HepG2 (cell line): ENCODE data around the gene HEXIM1. TPM values are rescaled to one million over a fixed set of nuclear protein-coding genes. Genes with fewer than 3 reads are reported as not detected.

Experiments
- ARID2 ChIP-seq: sonication (generic); formaldehyde crosslinking; IDR thresholded peaks from 2 replicates; pipeline ENCODE4 v1.8.1; 2022; ENCODE audit warnings: mild to moderate bottlenecking, missing genetic modification reagents, borderline replicate concordance
- GATA4 ChIP-seq: sonication (generic); IDR thresholded peaks from 2 replicates; pipeline ENCODE4 v1.6.1; 2016; ENCODE audit warnings: antibody characterized with exemption, low read depth, borderline replicate concordance
- NFATC3 ChIP-seq: sonication (generic); formaldehyde crosslinking; IDR thresholded peaks from 2 replicates; pipeline ENCODE4 v1.5.1; 2020; ENCODE audit warnings: mild to moderate bottlenecking, missing genetic modification reagents
- RBM22 ChIP-seq: fragments of 200-400 bp; formaldehyde crosslinking; optimal IDR thresholded peaks from 2 replicates; pipeline ENCODE3; 2017; ENCODE audit warnings: mild to moderate bottlenecking, low read length, moderate library complexity
- SMARCE1 ChIP-seq: fragments of 450-650 bp; IDR thresholded peaks from 2 replicates; pipeline ENCODE4 v1.6.1; 2017; ENCODE audit warnings: borderline replicate concordance
- TGIF2 ChIP-seq: IDR thresholded peaks from 2 replicates; pipeline ENCODE4 v1.6.1; 2016; ENCODE audit warnings: control low read depth, missing compliant biosample characterization
- THYN1 ChIP-seq: sonication (generic); formaldehyde crosslinking; IDR thresholded peaks from 2 replicates; pipeline ENCODE4 v1.8.1; 2023; ENCODE audit warnings: low read depth, mild to moderate bottlenecking, moderate library complexity, missing genetic modification reagents, borderline replicate concordance
- ZBTB1 ChIP-seq: sonication (generic); formaldehyde crosslinking; IDR thresholded peaks from 2 replicates; pipeline ENCODE4 v1.4.0; 2020; ENCODE audit warnings: missing genetic modification reagents, borderline replicate concordance
- ZFP41 ChIP-seq: sonication (generic); formaldehyde crosslinking; IDR thresholded peaks from 2 replicates; pipeline ENCODE4 v1.4.0; 2020; ENCODE audit warnings: mild to moderate bottlenecking, missing genetic modification reagents, borderline replicate concordance
- ZMAT3 ChIP-seq: sonication (generic); formaldehyde crosslinking; conservative IDR thresholded peaks from 2 replicates; pipeline ENCODE4 v1.7.0; 2021; ENCODE audit warnings: missing genetic modification reagents
- ZNF230 ChIP-seq: sonication (generic); formaldehyde crosslinking; IDR thresholded peaks from 2 replicates; pipeline ENCODE4 v1.4.0; 2020; ENCODE audit warnings: mild to moderate bottlenecking, missing genetic modification reagents
- ZNF598 ChIP-seq: sonication (generic); formaldehyde crosslinking; IDR thresholded peaks from 2 replicates; pipeline ENCODE4 v1.5.1; 2020; ENCODE audit warnings: mild to moderate bottlenecking, missing genetic modification reagents, borderline replicate concordance
- ZNF616 ChIP-seq: sonication (generic); formaldehyde crosslinking; IDR thresholded peaks from 2 replicates; pipeline ENCODE4 v1.5.0; 2020; ENCODE audit warnings: low read depth, mild to moderate bottlenecking, missing genetic modification reagents
- ZNF652 ChIP-seq: IDR thresholded peaks from 2 replicates; pipeline ENCODE4 v1.6.1; 2016; ENCODE audit warnings: low read depth, borderline replicate concordance
- polyA plus RNA-seq, 8 experiments: library from polyadenylated mRNA; depleted of rRNA in 3 of 8; stranded (reverse) in 7 of 8; unstranded in 1 of 8; fragments of >200 nt; fragmentation: Illumina TruSeq in 4 of 8; extraction: Trizol in 4 of 8; gene quantifications; 2 replicates each; pipeline versions ENCODE4 v1.2.1 to v1.2.3, GENCODE V29; 2011 to 2016; ENCODE audit warnings: low read depth in 4 of 8, missing spikeins in 1 of 8, mixed read lengths in 1 of 8; ENCODE audit not compliant: insufficient read depth in 1 of 8
- total RNA-seq, 5 experiments: library from RNA; depleted of rRNA; stranded (reverse); fragments of >200 nt; fragmentation: Illumina TruSeq; extraction: Trizol; gene quantifications; 2 replicates each; pipeline ENCODE4 v1.2.3, GENCODE V29; 2016; ENCODE audit warnings: low read depth in 1 of 5
- TF ChIP-seq, protein P1 (sequence below): sonication (generic); formaldehyde crosslinking; IDR thresholded peaks from 2 replicates; pipeline ENCODE4 v1.4.0; 2020; ENCODE audit warnings: mild to moderate bottlenecking, missing genetic modification reagents
- TF ChIP-seq, protein P2 (sequence below): sonication (generic); formaldehyde crosslinking; IDR thresholded peaks from 2 replicates; pipeline ENCODE4 v1.5.0; 2020; ENCODE audit warnings: missing genetic modification reagents
- TF ChIP-seq, protein P3 (sequence below): sonication (generic); formaldehyde crosslinking; IDR thresholded peaks from 2 replicates; pipeline ENCODE4 v1.5.0; 2020; ENCODE audit warnings: mild to moderate bottlenecking, missing genetic modification reagents, moderate library complexity
- TF ChIP-seq, protein P4 (sequence below): IDR thresholded peaks from 2 replicates; pipeline ENCODE4 v1.6.1; 2016; ENCODE audit warnings: low read depth, control low read depth

The HEXIM1 gene
- total and polyA plus RNA-seq, 2 of the 13 experiments (the other 11 are each of a cell fraction or from before 2014, with no cell fraction given), result 10.5 to 16.6 TPM

DNA sequence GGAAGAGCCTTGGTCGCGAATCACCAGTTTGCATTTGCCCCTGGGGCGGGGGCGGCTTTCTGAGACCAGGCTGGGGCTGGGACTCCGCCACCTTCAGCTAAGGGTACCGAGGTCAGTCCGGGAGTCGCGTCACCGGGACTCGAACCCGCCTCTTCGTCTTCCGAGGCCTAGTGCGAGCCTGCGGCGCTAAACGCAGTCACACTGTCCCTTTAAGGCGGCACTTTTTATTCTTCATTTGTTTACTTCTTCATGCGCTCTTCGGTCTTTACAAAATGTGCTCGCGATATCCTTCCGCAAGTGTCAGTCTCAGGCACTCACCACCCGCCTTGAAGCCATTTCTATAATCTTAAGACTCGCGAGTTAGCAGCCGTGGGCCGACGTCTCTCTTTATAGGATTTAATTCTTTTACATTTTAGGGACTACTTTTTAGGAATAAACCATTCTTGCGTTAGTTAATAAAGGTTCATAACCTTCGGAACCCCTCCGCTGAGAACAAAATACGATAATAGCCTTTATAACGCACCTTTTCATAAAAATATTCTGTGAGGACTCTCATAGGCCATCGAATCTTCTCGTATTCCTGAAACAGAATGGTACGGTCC lies 593 bp upstream of the HEXIM1 start (continued):
- TF ChIP-seq ZNF230 (CRISPR knock-in tag) (no peak), ZNF652 (peak; percentile 81), ZFP41 (no peak; the same call in 1 of the 2 replicates), ZBTB1 (CRISPR knock-in tag) (no peak), ZMAT3 (CRISPR knock-in tag) (no peak), THYN1 (CRISPR knock-in tag) (no peak), ARID2 (CRISPR knock-in tag) (no peak), TGIF2 (CRISPR knock-in tag) (peak; percentile 56; the same call in 1 of the 2 replicates), ZNF598 (CRISPR knock-in tag) (no peak), RBM22 (peak; percentile 87), GATA4 (no peak; the same call in 1 of the 2 replicates), NFATC3 (CRISPR knock-in tag) (no peak), SMARCE1 (no peak), ZNF616 (CRISPR knock-in tag) (no peak)
- TF ChIP-seq, protein P1, sequence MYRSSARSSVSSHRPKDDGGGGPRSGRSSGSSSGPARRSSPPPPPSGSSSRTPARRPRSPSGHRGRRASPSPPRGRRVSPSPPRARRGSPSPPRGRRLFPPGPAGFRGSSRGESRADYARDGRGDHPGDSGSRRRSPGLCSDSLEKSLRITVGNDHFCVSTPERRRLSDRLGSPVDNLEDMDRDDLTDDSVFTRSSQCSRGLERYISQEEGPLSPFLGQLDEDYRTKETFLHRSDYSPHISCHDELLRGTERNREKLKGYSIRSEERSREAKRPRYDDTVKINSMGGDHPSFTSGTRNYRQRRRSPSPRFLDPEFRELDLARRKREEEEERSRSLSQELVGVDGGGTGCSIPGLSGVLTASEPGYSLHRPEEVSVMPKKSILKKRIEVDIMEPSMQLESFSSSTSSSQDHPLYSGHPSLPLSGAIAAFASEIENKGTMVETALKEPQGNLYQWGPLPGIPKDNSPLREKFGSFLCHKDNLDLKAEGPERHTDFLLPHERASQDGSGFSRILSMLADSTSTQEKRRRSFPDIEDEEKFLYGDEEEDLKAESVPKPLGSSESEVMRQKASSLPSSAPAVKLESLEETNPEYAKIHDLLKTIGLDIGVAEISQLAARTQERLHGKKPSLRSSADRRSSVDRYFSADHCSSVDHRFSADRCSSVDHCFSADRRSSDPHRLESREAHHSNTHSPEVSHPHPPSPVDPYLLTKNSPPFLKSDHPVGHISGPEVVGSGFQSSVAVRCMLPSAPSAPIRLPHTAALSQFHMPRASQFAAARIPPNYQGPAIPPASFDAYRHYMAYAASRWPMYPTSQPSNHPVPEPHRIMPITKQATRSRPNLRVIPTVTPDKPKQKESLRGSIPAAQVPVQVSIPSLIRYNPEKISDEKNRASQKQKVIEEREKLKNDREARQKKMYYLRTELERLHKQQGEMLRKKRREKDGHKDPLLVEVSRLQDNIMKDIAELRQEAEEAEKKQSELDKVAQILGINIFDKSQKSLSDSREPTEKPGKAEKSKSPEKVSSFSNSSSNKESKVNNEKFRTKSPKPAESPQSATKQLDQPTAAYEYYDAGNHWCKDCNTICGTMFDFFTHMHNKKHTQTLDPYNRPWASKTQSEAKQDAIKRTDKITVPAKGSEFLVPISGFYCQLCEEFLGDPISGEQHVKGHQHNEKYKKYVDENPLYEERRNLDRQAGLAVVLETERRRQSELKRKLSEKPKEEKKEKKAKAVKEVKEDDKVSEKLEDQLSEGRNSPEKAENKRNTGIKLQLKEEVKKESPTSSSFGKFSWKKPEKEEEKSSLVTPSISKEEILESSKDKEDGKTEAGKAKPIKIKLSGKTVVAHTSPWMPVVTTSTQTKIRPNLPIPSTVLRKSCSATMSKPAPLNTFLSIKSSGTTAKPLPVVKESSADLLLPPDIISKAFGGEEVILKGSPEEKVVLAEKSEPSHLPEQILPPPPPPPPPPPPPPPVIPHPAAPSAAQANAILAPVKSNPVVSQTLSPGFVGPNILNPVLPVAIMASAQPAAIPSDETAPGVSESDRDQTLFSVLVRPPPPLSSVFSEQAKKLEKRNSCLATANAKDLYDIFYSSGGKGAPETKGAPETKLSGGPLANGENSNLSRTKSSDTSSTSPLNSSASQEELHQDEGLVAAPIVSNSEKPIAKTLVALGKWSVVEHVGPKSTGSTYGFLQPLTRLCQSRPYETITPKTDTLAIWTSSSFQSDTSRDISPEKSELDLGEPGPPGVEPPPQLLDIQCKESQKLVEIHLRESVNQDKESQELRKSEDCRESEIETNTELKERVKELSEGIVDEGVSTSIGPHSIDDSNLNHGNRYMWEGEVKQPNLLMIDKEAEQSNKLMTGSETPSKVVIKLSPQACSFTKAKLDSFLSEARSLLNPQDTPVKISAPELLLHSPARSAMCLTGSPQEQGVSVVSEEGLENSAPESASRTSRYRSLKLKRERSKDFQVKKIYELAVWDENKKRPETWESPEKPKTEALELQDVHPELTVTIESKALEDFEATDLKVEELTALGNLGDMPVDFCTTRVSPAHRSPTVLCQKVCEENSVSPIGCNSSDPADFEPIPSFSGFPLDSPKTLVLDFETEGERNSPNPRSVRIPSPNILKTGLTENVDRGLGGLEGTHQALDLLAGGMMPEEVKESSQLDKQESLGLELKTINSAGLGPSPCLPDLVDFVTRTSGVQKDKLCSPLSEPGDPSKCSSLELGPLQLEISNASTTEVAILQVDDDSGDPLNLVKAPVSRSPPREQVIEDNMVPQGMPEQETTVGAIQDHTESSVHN, result no peak; the same call in 1 of the 2 replicates
- TF ChIP-seq, protein P2, sequence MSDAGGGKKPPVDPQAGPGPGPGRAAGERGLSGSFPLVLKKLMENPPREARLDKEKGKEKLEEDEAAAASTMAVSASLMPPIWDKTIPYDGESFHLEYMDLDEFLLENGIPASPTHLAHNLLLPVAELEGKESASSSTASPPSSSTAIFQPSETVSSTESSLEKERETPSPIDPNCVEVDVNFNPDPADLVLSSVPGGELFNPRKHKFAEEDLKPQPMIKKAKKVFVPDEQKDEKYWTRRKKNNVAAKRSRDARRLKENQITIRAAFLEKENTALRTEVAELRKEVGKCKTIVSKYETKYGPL (CRISPR knock-in tag), result no peak; the same call in 1 of the 2 replicates
- TF ChIP-seq, protein P3, sequence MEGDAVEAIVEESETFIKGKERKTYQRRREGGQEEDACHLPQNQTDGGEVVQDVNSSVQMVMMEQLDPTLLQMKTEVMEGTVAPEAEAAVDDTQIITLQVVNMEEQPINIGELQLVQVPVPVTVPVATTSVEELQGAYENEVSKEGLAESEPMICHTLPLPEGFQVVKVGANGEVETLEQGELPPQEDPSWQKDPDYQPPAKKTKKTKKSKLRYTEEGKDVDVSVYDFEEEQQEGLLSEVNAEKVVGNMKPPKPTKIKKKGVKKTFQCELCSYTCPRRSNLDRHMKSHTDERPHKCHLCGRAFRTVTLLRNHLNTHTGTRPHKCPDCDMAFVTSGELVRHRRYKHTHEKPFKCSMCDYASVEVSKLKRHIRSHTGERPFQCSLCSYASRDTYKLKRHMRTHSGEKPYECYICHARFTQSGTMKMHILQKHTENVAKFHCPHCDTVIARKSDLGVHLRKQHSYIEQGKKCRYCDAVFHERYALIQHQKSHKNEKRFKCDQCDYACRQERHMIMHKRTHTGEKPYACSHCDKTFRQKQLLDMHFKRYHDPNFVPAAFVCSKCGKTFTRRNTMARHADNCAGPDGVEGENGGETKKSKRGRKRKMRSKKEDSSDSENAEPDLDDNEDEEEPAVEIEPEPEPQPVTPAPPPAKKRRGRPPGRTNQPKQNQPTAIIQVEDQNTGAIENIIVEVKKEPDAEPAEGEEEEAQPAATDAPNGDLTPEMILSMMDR (CRISPR knock-in tag), result peak; percentile 11; the same call in 1 of the 2 replicates
- TF ChIP-seq, protein P4, sequence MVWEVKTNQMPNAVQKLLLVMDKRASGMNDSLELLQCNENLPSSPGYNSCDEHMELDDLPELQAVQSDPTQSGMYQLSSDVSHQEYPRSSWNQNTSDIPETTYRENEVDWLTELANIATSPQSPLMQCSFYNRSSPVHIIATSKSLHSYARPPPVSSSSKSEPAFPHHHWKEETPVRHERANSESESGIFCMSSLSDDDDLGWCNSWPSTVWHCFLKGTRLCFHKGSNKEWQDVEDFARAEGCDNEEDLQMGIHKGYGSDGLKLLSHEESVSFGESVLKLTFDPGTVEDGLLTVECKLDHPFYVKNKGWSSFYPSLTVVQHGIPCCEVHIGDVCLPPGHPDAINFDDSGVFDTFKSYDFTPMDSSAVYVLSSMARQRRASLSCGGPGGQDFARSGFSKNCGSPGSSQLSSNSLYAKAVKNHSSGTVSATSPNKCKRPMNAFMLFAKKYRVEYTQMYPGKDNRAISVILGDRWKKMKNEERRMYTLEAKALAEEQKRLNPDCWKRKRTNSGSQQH, result no peak
